SW 1271 (cell line): ENCODE data around the gene MPHOSPH6.
"Not testable (repeated sequence)": the region's sequence is repeated elsewhere in the genome, so short reads cannot be mapped to it uniquely, and the experiment has no call there.

Source experiments
- DNase-seq, 2 experiments: peaks; one replicate each; lab custom pipeline; 2025; lab: John Stamatoyannopoulos, UW

The MPHOSPH6 gene

GRCh38 chr16:82118749-82119148 is 51.3 kb downstream of the MPHOSPH6 start:
- no peak for DNase-seq

GRCh38 chr16:82116535-82116934 is 53.5 kb downstream of the MPHOSPH6 start:
- no peak for DNase-seq

GRCh38 chr16:82113741-82114140 is 56.3 kb downstream of the MPHOSPH6 start:
- DNase-seq, result no peak

- no peak for DNase-seq
Measured at GRCh38 chr16:82111944-82112343, 58.1 kb downstream of the MPHOSPH6 start.

GRCh38 chr16:82109266-82109665 is 60.8 kb downstream of the MPHOSPH6 start:
- not testable (repeated sequence) for DNase-seq

GRCh38 chr16:82108774-82109173 is 61.2 kb downstream of the MPHOSPH6 start:
- no peak for DNase-seq

- no peak for DNase-seq
Measured at GRCh38 chr16:82108100-82108499, 61.9 kb downstream of the MPHOSPH6 start.

GRCh38 chr16:82105107-82105506 is 64.9 kb downstream of the MPHOSPH6 start:
- DNase-seq, result no peak
